MM.1S (cell line): ENCODE results near the gene LRP6.

ENCODE experiments used
- DNase-seq: peaks from one replicate; pipeline ENCODE4 v3.0.0-alpha.2; 2015
- H2AFZ ChIP-seq: fragments of 300-600 bp; sonication (generic); 2 replicates; pipeline ENCODE4 v1.6.0; 2016; ENCODE audit warnings: antibody characterized with exemption, low read length
- H3F3A ChIP-seq: fragments of 300-600 bp; sonication (generic); 2 replicates; pipeline ENCODE4 v1.6.1; 2016; ENCODE audit warnings: mild to moderate bottlenecking, antibody characterized with exemption, low read length, moderate library complexity, mixed read lengths; ENCODE audit not compliant: insufficient read depth
- H3K27ac ChIP-seq: fragments of 300-600 bp; sonication (generic); 2 replicates; pipeline ENCODE4 v1.5.1; 2016; ENCODE audit warnings: mild to moderate bottlenecking, low read length
- H3K27me3 ChIP-seq: fragments of 300-600 bp; sonication (generic); replicated peaks from 2 replicates; pipeline ENCODE4 v1.6.0; 2016; ENCODE audit warnings: low read length; ENCODE audit not compliant: insufficient read depth
- H3K36me3 ChIP-seq: fragments of 300-600 bp; sonication (generic); replicated peaks from 2 replicates; pipeline ENCODE4 v1.6.1; 2016; ENCODE audit warnings: mild to moderate bottlenecking, low read length, mixed read lengths; ENCODE audit not compliant: insufficient read depth
- H3K4me1 ChIP-seq: fragments of 300-600 bp; sonication (generic); 2 replicates; pipeline ENCODE4 v1.6.1; 2016; ENCODE audit warnings: low read length, mixed read lengths
- H3K4me2 ChIP-seq: fragments of 300-600 bp; sonication (generic); 2 replicates; pipeline ENCODE4 v1.6.0; 2016; ENCODE audit warnings: low read depth, low read length
- H3K4me3 ChIP-seq: fragments of 300-600 bp; sonication (generic); 2 replicates; pipeline ENCODE4 v1.5.1; 2016; ENCODE audit warnings: low read length, mixed read lengths
- H3K79me2 ChIP-seq: fragments of 300-600 bp; sonication (generic); 2 replicates; pipeline ENCODE4 v1.6.1; 2016; ENCODE audit warnings: mixed run types, low read length, mixed read lengths
- H3K9ac ChIP-seq: fragments of 300-600 bp; sonication (generic); 2 replicates; pipeline ENCODE4 v1.6.1; 2016; ENCODE audit warnings: low read length, mixed read lengths
- H3K9me2 ChIP-seq: fragments of 300-600 bp; sonication (generic); replicated peaks from 2 replicates; pipeline ENCODE4 v1.6.1; 2016; ENCODE audit warnings: mild to moderate bottlenecking, low read length, mixed read lengths; ENCODE audit not compliant: insufficient read depth
- H3K9me3 ChIP-seq: fragments of 300-600 bp; sonication (generic); replicated peaks from 2 replicates; pipeline ENCODE4 v1.6.1; 2016; ENCODE audit warnings: mild to moderate bottlenecking, low read length, mixed read lengths; ENCODE audit not compliant: insufficient read depth
- H4K20me1 ChIP-seq: fragments of 300-600 bp; sonication (generic); 2 replicates; pipeline ENCODE4 v1.6.1; 2016; ENCODE audit warnings: mild to moderate bottlenecking, low read length, moderate library complexity, mixed read lengths; ENCODE audit not compliant: insufficient read depth
- CTCF ChIP-seq: fragments of 300-600 bp; sonication (generic); IDR thresholded peaks from 2 replicates; pipeline ENCODE4 v1.5.1; 2016; ENCODE audit warnings: antibody characterized with exemption, low read length, mixed read lengths
- EZH2 ChIP-seq: fragments of 300-600 bp; sonication (generic); optimal IDR thresholded peaks from 2 replicates; pipeline ENCODE3; 2017; ENCODE audit warnings: low read depth, mild to moderate bottlenecking, antibody characterized with exemption, low read length, mixed read lengths
- EZH2phosphoT487 ChIP-seq: fragments of 300-600 bp; sonication (generic); IDR thresholded peaks from 2 replicates; pipeline ENCODE4 v1.6.1; 2018; ENCODE audit warnings: antibody characterized with exemption, low read length

Gene LRP6

DNA sequence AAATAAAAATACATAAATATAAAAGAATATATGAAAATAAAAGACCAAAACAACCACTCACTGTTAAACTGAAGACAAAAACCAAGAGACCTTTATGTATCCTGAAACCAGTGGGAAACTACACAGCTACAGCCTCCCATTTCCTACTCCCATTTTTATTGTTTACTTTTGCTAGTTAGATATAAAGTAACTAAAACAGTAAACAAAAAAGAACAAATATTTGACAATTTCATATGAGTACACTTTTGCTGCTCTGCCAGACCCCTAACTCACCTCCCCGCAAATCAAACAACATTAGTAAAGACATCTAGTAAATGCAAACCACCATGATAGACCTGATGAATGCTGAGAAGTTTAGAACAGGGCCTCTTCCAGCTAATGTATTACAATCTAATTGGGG, 99.0 kb downstream of the LRP6 start:
- DNase-seq, result no peak
- Histone ChIP-seq H3K9me2 (no peaks in the 10 kb centered on the region), H3K4me3 (no peak overlapping the region), H2AFZ (no peak overlapping the region), H3K27me3 (no peaks in the 10 kb centered on the region), H3F3A (peaks cover 10% of the 10 kb centered on the region; the same call in 1 of the 2 replicates), H3K79me2 (no peaks in the 10 kb centered on the region), H3K9ac (no peak overlapping the region), H3K4me1 (peaks cover 13% of the 10 kb centered on the region), H4K20me1 (no peaks in the 10 kb centered on the region), H3K36me3 (no peaks in the 10 kb centered on the region), H3K9me3 (no peaks in the 10 kb centered on the region), H3K4me2 (no peak overlapping the region), H3K27ac (no peak overlapping the region)
- TF ChIP-seq EZH2 (no peak), EZH2phosphoT487 (no peak), CTCF (no peak)

DNA sequence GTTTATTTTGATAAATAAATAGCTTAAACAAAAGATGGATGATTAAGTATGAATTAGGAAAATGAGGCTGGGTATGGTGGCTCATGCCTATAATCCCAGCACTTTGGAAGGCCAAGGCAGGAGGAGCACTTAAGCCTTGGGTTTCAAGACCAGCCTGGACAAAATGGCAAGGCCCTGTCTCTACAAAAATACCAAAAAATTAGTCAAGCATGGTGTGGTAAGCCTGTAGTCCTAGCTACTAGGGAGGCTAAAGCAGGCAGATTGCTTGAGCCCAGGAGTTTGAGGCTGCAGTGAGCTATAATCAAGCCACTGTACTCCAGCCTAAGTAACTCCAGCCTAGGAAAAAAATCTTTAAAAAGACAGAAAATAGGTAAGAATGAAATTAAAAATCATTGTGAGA, 100.1 kb downstream of the LRP6 start:
- Histone ChIP-seq H3K27ac (no peak overlapping the region), H3K4me1 (peaks cover 3% of the 10 kb centered on the region), H3F3A (0 out of 2 replicates have a peak, but pooled peaks cover under 1% of the 10 kb centered on the region), H3K4me3 (no peak overlapping the region), H2AFZ (no peak overlapping the region), H3K4me2 (no peak overlapping the region), H3K27me3 (no peaks in the 10 kb centered on the region), H3K9me3 (no peaks in the 10 kb centered on the region), H3K9me2 (no peaks in the 10 kb centered on the region), H4K20me1 (no peaks in the 10 kb centered on the region), H3K79me2 (no peaks in the 10 kb centered on the region), H3K9ac (no peak overlapping the region), H3K36me3 (no peaks in the 10 kb centered on the region)
- TF ChIP-seq EZH2, result no peak
- DNase-seq, result no peak

GRCh38 chr12:12159988-12160387, 106.9 kb downstream of the LRP6 start:
- TF ChIP-seq CTCF, result no peak
- no peaks in the 10 kb centered on the region for H3K9me3 ChIP-seq
- no peak for DNase-seq
- no peak overlapping the region for H3K4me3 ChIP-seq
- no peak overlapping the region for H3K4me2 ChIP-seq
- no peak overlapping the region for H3K9ac ChIP-seq
- no peaks in the 10 kb centered on the region for H3K79me2 ChIP-seq
- no peaks in the 10 kb centered on the region for H3F3A ChIP-seq
- H3K27me3 ChIP-seq, result no peaks in the 10 kb centered on the region
- no peaks in the 10 kb centered on the region for H3K9me2 ChIP-seq
- no peak overlapping the region for H2AFZ ChIP-seq
- no peaks in the 10 kb centered on the region for H3K4me1 ChIP-seq
- no peaks in the 10 kb centered on the region for H3K36me3 ChIP-seq
- H3K27ac ChIP-seq, result no peak overlapping the region
- no peaks in the 10 kb centered on the region for H4K20me1 ChIP-seq

GRCh38 chr12:12158858-12159257, 108.0 kb downstream of the LRP6 start:
- no peak overlapping the region for H3K4me3 ChIP-seq
- H3F3A ChIP-seq, result no peaks in the 10 kb centered on the region
- no peak overlapping the region for H3K4me2 ChIP-seq
- no peaks in the 10 kb centered on the region for H3K9me2 ChIP-seq
- no peaks in the 10 kb centered on the region for H4K20me1 ChIP-seq
- no peak overlapping the region for H3K9ac ChIP-seq
- no peak for DNase-seq
- H3K4me1 ChIP-seq, result no peaks in the 10 kb centered on the region
- no peak overlapping the region for H3K27ac ChIP-seq
- TF ChIP-seq CTCF (no peak), EZH2 (no peak), EZH2phosphoT487 (no peak)
- H3K9me3 ChIP-seq, result no peaks in the 10 kb centered on the region
- H2AFZ ChIP-seq, result no peak overlapping the region
- no peaks in the 10 kb centered on the region for H3K27me3 ChIP-seq
- no peaks in the 10 kb centered on the region for H3K79me2 ChIP-seq
- no peaks in the 10 kb centered on the region for H3K36me3 ChIP-seq
